ENCODE results near the gene ZNF358.

DNA sequence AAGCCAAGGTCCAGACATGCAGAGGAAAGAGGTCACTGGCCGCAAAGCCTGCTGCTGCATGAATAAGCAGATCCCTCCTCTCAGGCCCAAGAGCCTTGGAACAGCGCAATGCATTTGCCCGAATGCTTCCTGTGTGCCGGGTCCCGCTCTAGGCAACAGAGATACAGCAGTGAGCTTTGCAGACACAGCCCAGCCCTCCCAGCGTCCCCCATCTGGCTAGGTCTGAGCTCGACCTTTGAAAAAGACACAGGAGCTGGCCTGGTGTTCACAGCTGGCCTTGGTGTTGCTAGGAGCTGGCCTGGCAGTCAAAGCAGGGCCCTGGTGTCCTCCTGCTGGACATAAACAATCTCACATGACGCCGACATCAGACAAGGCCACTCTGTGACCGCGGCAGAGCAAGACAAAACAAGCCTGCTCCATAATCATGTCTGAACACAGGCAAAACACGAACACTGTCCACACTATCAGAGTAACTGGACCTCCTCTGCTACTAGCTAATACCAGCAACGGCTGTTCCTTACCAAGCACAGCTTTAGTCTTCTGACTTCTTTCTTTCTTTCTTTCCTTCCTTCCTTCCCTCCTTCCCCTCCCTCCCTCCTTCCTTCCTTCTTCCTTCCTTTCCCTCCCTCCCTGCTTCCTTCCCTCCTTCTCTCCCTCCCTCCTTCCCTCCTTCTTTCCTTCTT is 21.3 kb upstream of the ZNF358 start:
- TF ChIP-seq CTCF (conservative IDR thresholded peaks at IDR 0.05 in 1 of 2, IDR thresholded peaks at IDR 0.05 in 1 of 2; ENCODE audit: low read depth in 1 of 2, low read length in 2 of 2) (peak in 1 of 2 donors; percentile 18), EZH2 (IDR thresholded peaks at IDR 0.05; ENCODE audit: low read length, missing control alignments) (no peak)

All from fibroblast of lung (primary cell).